HCT116 (cell line): ENCODE results near the gene MEAK7. TPM values are rescaled to one million over a fixed set of nuclear protein-coding genes. Genes with fewer than 3 reads are reported as not detected.

Experiments
- ATAC-seq: fragments of 200-7000 bp; cut with Tn5 transposase; 2 replicates; pipeline ENCODE4 v1.9.1; 2020; ENCODE audit warnings: mild to moderate bottlenecking, moderate library complexity
- BruUV-seq: library from RNA; stranded (reverse); fragments of 400-500 nt; replicated peaks from 2 replicates; lab custom pipeline; 2021; lab: Mats Ljungman, UMichigan
- CTCF ChIA-PET: fragments of 300-600 bp; sonication (Branson Sonifier 250); formaldehyde crosslinking; loops from one replicate; lab custom pipeline; 2021; ENCODE audit warnings: antibody characterized with exemption; lab: Charles Lee
- POLR2A ChIA-PET: fragments of 300-600, 350-600 bp; sonication (Branson Sonifier 250); formaldehyde crosslinking; loops from one replicate; lab custom pipeline; 2021; ENCODE audit warnings: antibody characterized with exemption; lab: Charles Lee
- RAD21 ChIA-PET, 2 experiments: fragments of 300-600 bp; sonication (Branson Sonifier 250); formaldehyde crosslinking; loops; one replicate each; lab custom pipeline; 2023; ENCODE audit warnings: low total read pairs in 2 of 2; ENCODE audit not compliant: uncharacterized antibody in 2 of 2, unreplicated experiment in 2 of 2, low non-redundant PET in 1 of 2; lab: Charles Lee
- DNase-seq: peaks from one replicate; pipeline ENCODE4 v3.0.0-alpha.2; 2010; ENCODE audit warnings: low read depth, low spot score
- H2AFZ ChIP-seq: fragments of 200-600 bp; shearing (Covaris generic), sonication (generic); 2 replicates; pipeline ENCODE4 v1.6.1; 2017; ENCODE audit warnings: low read depth, mixed run types, mixed read lengths, antibody characterized with exemption, low read length; ENCODE audit not compliant: poor library complexity, severe bottlenecking
- H3K27ac ChIP-seq: 2 replicates; pipeline ENCODE4 v1.5.1; 2012; ENCODE audit warnings: low read depth, low read length
- H3K27me3 ChIP-seq: fragments of 200-600 bp; sonication (generic); 2 replicates; pipeline ENCODE4 v1.6.1; 2016; ENCODE audit warnings: mixed run types, low read length, mixed read lengths; ENCODE audit not compliant: insufficient read depth
- H3K36me3 ChIP-seq, 2 experiments: fragments of 200-500 bp in 1 of 2; fragments of 200-600 bp in 1 of 2; sonication (Bioruptor generic) in 1 of 2; sonication (generic) in 1 of 2; 2 replicates each; pipeline versions ENCODE4 v1.5.1 to v1.6.1; 2014 to 2016; ENCODE audit warnings: low read length in 2 of 2, inconsistent platforms in 1 of 2, mixed read lengths in 1 of 2, mixed run types in 1 of 2; ENCODE audit not compliant: insufficient read depth in 2 of 2, control insufficient read depth in 1 of 2
- H3K4me1 ChIP-seq, 2 experiments: fragments of 200-600 bp in 1 of 2; sonication (generic) in 1 of 2; 2 replicates each; pipeline versions ENCODE4 v1.5.1 to v1.6.1; 2012 to 2017; ENCODE audit warnings: low read length in 2 of 2, inconsistent platforms in 1 of 2, mild to moderate bottlenecking in 1 of 2, mixed read lengths in 1 of 2, mixed run types in 1 of 2, moderate library complexity in 1 of 2; ENCODE audit not compliant: insufficient read depth in 2 of 2, control insufficient read depth in 1 of 2
- H3K4me2 ChIP-seq: fragments of 200-600 bp; sonication (generic); 2 replicates; pipeline ENCODE4 v1.6.1; 2017; ENCODE audit warnings: mixed run types, low read length, mixed read lengths
- H3K4me3 ChIP-seq, 2 experiments: fragments of 200-600 bp in 1 of 2; sonication (generic) in 1 of 2; replicated peaks in 1 of 2; 2 replicates each; pipeline ENCODE4 v1.5.1; 2011 to 2016; ENCODE audit warnings: low read length in 2 of 2, control low read depth in 1 of 2, low read depth in 1 of 2, mild to moderate bottlenecking in 1 of 2, mixed read lengths in 1 of 2, mixed run types in 1 of 2
- H3K79me2 ChIP-seq: fragments of 200-600 bp; sonication (generic); 2 replicates; pipeline ENCODE4 v1.6.1; 2017; ENCODE audit warnings: mild to moderate bottlenecking, mixed run types, low read length, moderate library complexity, mixed read lengths; ENCODE audit not compliant: insufficient read depth
- H3K9ac ChIP-seq: fragments of 200-600 bp; sonication (generic); 2 replicates; pipeline ENCODE4 v1.6.1; 2016; ENCODE audit warnings: low read length, mixed read lengths
- H3K9me2 ChIP-seq: fragments of 200-600 bp; sonication (generic), shearing (Covaris generic); 2 replicates; pipeline ENCODE4 v1.6.1; 2017; ENCODE audit warnings: mixed run types, mild to moderate bottlenecking, moderate library complexity; ENCODE audit not compliant: insufficient read depth
- H3K9me3 ChIP-seq, 2 experiments: fragments of 200-500 bp in 1 of 2; fragments of 200-600 bp in 1 of 2; sonication (Bioruptor generic) in 1 of 2; sonication (generic) in 1 of 2; 2 replicates each; pipeline ENCODE4 v1.6.1; 2014 to 2017; ENCODE audit warnings: low read length in 2 of 2, mixed read lengths in 2 of 2, inconsistent platforms in 1 of 2, low read depth in 1 of 2, mild to moderate bottlenecking in 1 of 2, mixed run types in 1 of 2, moderate library complexity in 1 of 2; ENCODE audit not compliant: control insufficient read depth in 1 of 2, insufficient read depth in 1 of 2
- H4K20me1 ChIP-seq: fragments of 200-600 bp; sonication (generic), shearing (Covaris generic); 2 replicates; pipeline ENCODE4 v1.6.1; 2017; ENCODE audit warnings: mixed run types, mild to moderate bottlenecking, moderate library complexity; ENCODE audit not compliant: insufficient read depth
- EGR1 ChIP-seq: IDR thresholded peaks from 2 replicates; pipeline ENCODE4 v1.6.1; 2012; ENCODE audit warnings: low read depth
- EZH2 ChIP-seq: fragments of 200-600 bp; sonication (generic); IDR thresholded peaks from 2 replicates; pipeline ENCODE4 v1.6.1; 2017; ENCODE audit warnings: antibody characterized with exemption, mixed run types
- EZH2phosphoT487 ChIP-seq: fragments of 200-600 bp; IDR thresholded peaks from 2 replicates; pipeline ENCODE4 v1.6.1; 2018; ENCODE audit warnings: antibody characterized with exemption, borderline replicate concordance
- FOSL1 ChIP-seq: IDR thresholded peaks from 2 replicates; pipeline ENCODE4 v1.6.1; 2012; ENCODE audit warnings: low read depth
- JUND ChIP-seq: IDR thresholded peaks from 2 replicates; pipeline ENCODE4 v1.6.1; 2012
- RAD21 ChIP-seq: IDR thresholded peaks from 2 replicates; pipeline ENCODE4 v1.6.1; 2012; ENCODE audit warnings: low read depth, mild to moderate bottlenecking
- SRF ChIP-seq: IDR thresholded peaks from 2 replicates; pipeline ENCODE4 v1.6.1; 2012; ENCODE audit warnings: low read depth
- YY1 ChIP-seq: IDR thresholded peaks from 2 replicates; pipeline ENCODE4 v1.6.1; 2011; ENCODE audit warnings: low read length, low read depth, moderate library complexity, mild to moderate bottlenecking; ENCODE audit not compliant: insufficient replicate concordance; ENCODE audit errors: extremely low read depth
- ZFX ChIP-seq: fragments of 450-650 bp; IDR thresholded peaks from 2 replicates; pipeline ENCODE4 v1.6.1; 2017
- ZNF274 ChIP-seq: fragments of 200-500 bp; sonication (Bioruptor generic); IDR thresholded peaks from 2 replicates; pipeline ENCODE4 v1.6.1; 2014; ENCODE audit warnings: mild to moderate bottlenecking, low read depth, low read length, inconsistent platforms
- intact Hi-C: fragments of 100-400 bp; cut with micrococcal nuclease; formaldehyde crosslinking; loops from 2 replicates; pipeline ENCODE4 v1.10.0; 2022
- total RNA-seq: library from RNA; stranded (reverse); gene quantifications from one replicate; pipeline ENCODE4 v1.2.1, GENCODE V29; 2021; ENCODE audit not compliant: unreplicated experiment
- TF ChIP-seq, protein P1 (sequence below), 3 experiments: fragments of 200-600 bp in 1 of 3; sonication (generic) in 1 of 3; IDR thresholded peaks in 2 of 3; conservative IDR thresholded peaks in 1 of 3; 2 replicates each; pipeline ENCODE4 v1.5.1; 2012 to 2017; ENCODE audit warnings: low read depth in 2 of 3, low read length in 2 of 3, antibody characterized with exemption in 1 of 3, borderline replicate concordance in 1 of 3, control low read depth in 1 of 3, mild to moderate bottlenecking in 1 of 3, mixed read lengths in 1 of 3, mixed run types in 1 of 3, moderate library complexity in 1 of 3; ENCODE audit not compliant: insufficient read depth in 1 of 3
- TF ChIP-seq, protein P2 (sequence below): IDR thresholded peaks from 2 replicates; pipeline ENCODE4 v1.6.1; 2012

The MEAK7 gene
- total RNA-seq, 1 experiment from 2014 or later, result 32.2 TPM

DNA sequence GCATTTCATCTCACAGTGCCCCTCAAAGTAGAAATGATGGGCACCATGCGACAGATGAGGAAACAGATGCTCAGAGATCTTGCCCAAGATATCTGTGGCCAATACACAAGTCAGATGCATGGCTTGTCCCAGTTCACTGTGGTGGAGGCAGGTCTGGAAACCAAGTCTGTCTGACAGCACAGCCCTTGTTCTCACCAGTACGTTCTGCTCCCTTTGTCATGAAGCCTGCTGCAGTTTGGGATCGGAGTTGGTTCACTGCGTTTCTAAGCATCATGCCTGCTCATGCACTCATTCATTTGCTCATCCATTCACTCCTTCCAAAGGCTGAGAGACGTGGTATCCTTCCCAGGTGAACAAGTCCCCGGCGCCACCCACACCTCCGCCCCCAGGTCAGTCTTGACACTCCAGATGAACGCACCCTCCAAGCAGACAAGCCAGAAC is 27.2 kb upstream of the MEAK7 start (continued):
- no peak for TF ChIP-seq EZH2phosphoT487
- TF ChIP-seq SRF, result no peak
- TF ChIP-seq, protein P1, sequence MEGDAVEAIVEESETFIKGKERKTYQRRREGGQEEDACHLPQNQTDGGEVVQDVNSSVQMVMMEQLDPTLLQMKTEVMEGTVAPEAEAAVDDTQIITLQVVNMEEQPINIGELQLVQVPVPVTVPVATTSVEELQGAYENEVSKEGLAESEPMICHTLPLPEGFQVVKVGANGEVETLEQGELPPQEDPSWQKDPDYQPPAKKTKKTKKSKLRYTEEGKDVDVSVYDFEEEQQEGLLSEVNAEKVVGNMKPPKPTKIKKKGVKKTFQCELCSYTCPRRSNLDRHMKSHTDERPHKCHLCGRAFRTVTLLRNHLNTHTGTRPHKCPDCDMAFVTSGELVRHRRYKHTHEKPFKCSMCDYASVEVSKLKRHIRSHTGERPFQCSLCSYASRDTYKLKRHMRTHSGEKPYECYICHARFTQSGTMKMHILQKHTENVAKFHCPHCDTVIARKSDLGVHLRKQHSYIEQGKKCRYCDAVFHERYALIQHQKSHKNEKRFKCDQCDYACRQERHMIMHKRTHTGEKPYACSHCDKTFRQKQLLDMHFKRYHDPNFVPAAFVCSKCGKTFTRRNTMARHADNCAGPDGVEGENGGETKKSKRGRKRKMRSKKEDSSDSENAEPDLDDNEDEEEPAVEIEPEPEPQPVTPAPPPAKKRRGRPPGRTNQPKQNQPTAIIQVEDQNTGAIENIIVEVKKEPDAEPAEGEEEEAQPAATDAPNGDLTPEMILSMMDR (IDR thresholded peaks at IDR 0.05 in 2 of 3, conservative IDR thresholded peaks at IDR 0.05 in 1 of 3; ENCODE audit: borderline replicate concordance in 1 of 3, insufficient read depth in 1 of 3, low read depth in 2 of 3, low read length in 2 of 3), result no peak
- no peak for TF ChIP-seq FOSL1
- no peak for TF ChIP-seq EGR1

DNA sequence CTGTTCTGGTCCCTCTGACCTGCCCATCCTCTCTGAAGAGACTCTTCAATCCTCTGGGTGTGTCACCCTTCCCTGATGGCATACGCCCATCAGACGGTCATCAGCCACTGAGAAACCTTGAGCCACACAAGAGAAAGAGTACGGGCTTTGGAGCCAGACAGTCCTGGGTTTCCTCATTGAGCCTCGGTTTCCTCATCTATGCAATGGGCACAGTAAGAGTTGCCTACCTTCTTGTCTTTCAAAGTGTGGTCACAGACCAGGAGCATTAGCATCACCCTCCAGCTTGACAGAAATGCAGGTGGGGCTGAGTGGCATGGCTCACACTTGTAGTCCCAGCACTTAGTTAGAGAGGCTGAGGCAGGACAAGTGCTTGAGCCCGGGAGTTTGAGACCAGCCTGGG is 26.1 kb upstream of the MEAK7 start:
- POLR2A ChIA-PET, result no interaction called here
- peaks cover 0 to 6% of the 10 kb centered on the region in 2 experiments; a peak in 1 of 4 replicates for H3K9me3 ChIP-seq
- H3K4me1 ChIP-seq, result peaks cover 3 to 17% of the 10 kb centered on the region in 2 experiments; a peak in 1 of 4 replicates
- no peak overlapping the region for H3K4me3 ChIP-seq
- H3K9me2 ChIP-seq, result no peaks in the 10 kb centered on the region
- CTCF ChIA-PET, result no interaction called here
- no TSS peak for BruUV-seq
- no peaks in the 10 kb centered on the region for H3K36me3 ChIP-seq
- ATAC-seq (no peak), DNase-seq (no peak)
- RAD21 ChIA-PET, result no interaction called here
- H4K20me1 ChIP-seq, result no peaks in the 10 kb centered on the region
- H3K27ac ChIP-seq, result no peak overlapping the region
- no peak overlapping the region for H2AFZ ChIP-seq
- no peak for TF ChIP-seq RAD21
- no peak for TF ChIP-seq EZH2
- no peak for TF ChIP-seq ZNF274
- no peak for TF ChIP-seq ZFX
- no peak for TF ChIP-seq JUND
- TF ChIP-seq EZH2phosphoT487, result no peak
- no peak for TF ChIP-seq YY1
- TF ChIP-seq, protein P2, sequence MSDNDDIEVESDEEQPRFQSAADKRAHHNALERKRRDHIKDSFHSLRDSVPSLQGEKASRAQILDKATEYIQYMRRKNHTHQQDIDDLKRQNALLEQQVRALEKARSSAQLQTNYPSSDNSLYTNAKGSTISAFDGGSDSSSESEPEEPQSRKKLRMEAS, result no peak
- TF ChIP-seq FOSL1, result no peak
- TF ChIP-seq, all 23 proteins: peak for 0
- Histone ChIP-seq H3K79me2 (no peaks in the 10 kb centered on the region), H3K27me3 (0 out of 2 replicates have a peak, but pooled peaks cover 4% of the 10 kb centered on the region), H3K9ac (no peak overlapping the region), H3K4me2 (no peak overlapping the region)
- intact Hi-C loops, result no loop called here
